Measurements from ENCODE around the gene CBFA2T2. TPM values are rescaled to one million over a fixed set of nuclear protein-coding genes. Genes with fewer than 3 reads are reported as not detected.
"Not testable (repeated sequence)": the region's sequence is repeated elsewhere in the genome, so short reads cannot be mapped to it uniquely, and the experiment has no call there.

The CBFA2T2 gene
- 10 to 100 TPM in 1 of 4 donors, 1 to 10 TPM in 3; 6.5 to 30.3 (median 9.2) TPM for polyA plus RNA-seq
- long read RNA-seq, donor 1, partial matches to known transcripts: 34 of 36 reads
- long read RNA-seq, donor 1, other reads (novel, unspliced or antisense): 0 of 36 reads
- long read RNA-seq, donor 2, partial matches to known transcripts: 0 of 2 reads
- long read RNA-seq, donor 2, other reads (novel, unspliced or antisense): 0 of 2 reads
- long read RNA-seq, donor 3, partial matches to known transcripts: 21 of 21 reads
- long read RNA-seq, donor 3, other reads (novel, unspliced or antisense): 0 of 21 reads
- long read RNA-seq, donor 4: 0 reads
- long read RNA-seq, donor 5: 0 reads
- long read RNA-seq, donor 6: 0 reads
- long read RNA-seq, donor 7: 0 reads
- long read RNA-seq, donor 8: 0 reads
- long read RNA-seq, donor 9: 0 reads
- long read RNA-seq, donor 10, partial matches to known transcripts: 20 of 22 reads
- long read RNA-seq, donor 10, other reads (novel, unspliced or antisense): 0 of 22 reads

DNA sequence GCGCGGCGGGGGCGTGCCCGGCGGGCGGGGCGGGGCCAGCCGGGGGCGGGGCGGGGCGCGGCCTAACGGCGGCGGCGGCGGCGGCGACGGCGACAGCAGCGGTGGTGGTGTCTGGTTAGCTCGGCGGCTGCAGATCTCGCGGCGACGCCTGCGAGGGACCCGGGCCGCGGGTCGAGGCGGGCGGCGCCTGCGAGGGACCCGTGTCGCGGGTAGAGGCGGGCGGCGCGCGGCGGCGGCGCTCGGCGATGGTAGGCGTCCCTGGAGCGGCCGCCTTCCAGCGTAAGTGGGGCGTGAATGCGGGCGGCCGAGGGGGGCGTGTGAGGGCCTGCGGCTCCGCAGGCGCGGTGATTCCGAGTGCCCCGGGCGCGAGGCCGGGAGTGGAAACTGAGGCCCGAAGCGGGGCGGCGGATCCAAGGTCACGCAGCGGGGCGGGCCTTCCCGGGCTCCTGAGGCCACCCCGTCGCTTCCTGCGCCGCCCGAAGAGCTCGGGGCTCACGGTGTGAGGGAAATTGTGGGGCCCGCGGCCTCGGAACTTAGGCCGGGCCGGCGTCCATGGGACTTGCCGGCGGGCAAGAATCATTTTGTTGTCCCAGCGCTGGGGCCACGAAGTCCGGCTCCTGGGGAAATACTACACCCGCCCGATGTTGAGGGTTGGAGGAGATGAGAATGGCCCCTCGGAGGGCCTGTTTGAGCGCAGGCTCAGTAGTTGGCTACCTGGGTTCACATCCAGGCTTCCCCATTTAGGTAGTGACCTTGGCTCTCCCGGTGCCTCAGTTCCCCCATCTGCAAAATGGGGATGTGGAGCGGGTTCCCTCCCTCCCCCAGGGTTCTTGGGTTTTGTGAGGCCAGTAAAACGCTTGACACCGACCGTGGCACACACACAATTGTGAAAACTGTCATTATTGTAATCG lies at the start of gene CBFA2T2:
TSS of gene CBFA2T2 (plus strand) at position 74 of the 911 bp plus-strand sequence. CDS start at position 246, 172 bp downstream.
- H3K9me3 ChIP-seq (ENCODE audit: control insufficient read depth in 2 of 2, insufficient read depth in 1 of 2, low read depth in 1 of 2, low read length in 1 of 2): no peaks in the 10 kb centered on the region
- H3K27me3 ChIP-seq (ENCODE audit: control insufficient read depth in 3 of 3, insufficient read depth in 3 of 3, low read length in 3 of 3): no peaks in the 10 kb centered on the region
- 0 to 1% (median 1%) methylated on average over 51 to 105 of the region's 105 CpGs for WGBS, 3 donors
- DNase-seq (peak; percentile 57 to 91), FAIRE-seq (no peak)
- H3K4me1 ChIP-seq (ENCODE audit: control insufficient read depth in 3 of 3, insufficient read depth in 2 of 3, low read depth in 1 of 3, low read length in 2 of 3): peaks cover 2 to 5% (median 4%) of the 10 kb centered on the region in 3 donors
- H3K36me3 ChIP-seq (ENCODE audit: control insufficient read depth in 3 of 3, insufficient read depth in 2 of 3, low read depth in 1 of 3, low read length in 3 of 3): peaks cover 0 to 17% (median 0%) of the 10 kb centered on the region in 3 donors
- peak within 1 kb of the TSS; percentile 64 to 96 (median 95) for H3K4me3 ChIP-seq (ENCODE audit: low read depth in 1 of 3, low read length in 3 of 3)
- H3K27ac ChIP-seq (ENCODE audit: low read depth in 1 of 3, low read length in 2 of 3): peak within 1 kb of the TSS; percentile 95 to 98 (median 97)

DNA sequence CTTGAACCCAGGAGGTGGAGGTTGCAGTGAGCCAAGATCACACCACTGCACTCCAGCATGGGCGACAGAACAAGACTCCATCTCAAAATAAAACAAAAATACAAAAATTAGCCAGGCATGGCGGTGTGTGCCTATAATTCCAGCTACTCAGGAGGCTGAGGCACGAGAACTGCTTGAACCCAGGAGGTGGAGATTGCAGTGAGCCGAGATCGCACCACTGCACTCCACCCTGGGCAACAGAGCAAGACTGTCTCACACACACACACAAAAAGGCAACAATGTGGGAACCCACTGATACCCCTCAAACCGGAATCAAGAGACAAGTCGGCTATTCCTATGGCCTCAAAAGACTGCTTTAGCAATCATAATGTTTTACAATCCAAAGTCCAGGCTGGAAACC lies 49.3 kb upstream of the CBFA2T2 start:
- H3K27me3 ChIP-seq (ENCODE audit: control insufficient read depth in 3 of 3, insufficient read depth in 3 of 3, low read length in 3 of 3); H3K9me3 ChIP-seq (ENCODE audit: control insufficient read depth in 2 of 2, insufficient read depth in 1 of 2, low read depth in 1 of 2, low read length in 1 of 2); H3K27ac ChIP-seq (ENCODE audit: low read depth in 1 of 3, low read length in 2 of 3); H3K4me3 ChIP-seq (ENCODE audit: low read depth in 1 of 3, low read length in 3 of 3); FAIRE-seq: not testable (repeated sequence)
- H3K4me1 ChIP-seq (ENCODE audit: control insufficient read depth in 3 of 3, insufficient read depth in 2 of 3, low read depth in 1 of 3, low read length in 2 of 3): peaks cover 0 to 21% (median 4%) of the 10 kb centered on the region in 3 donors
- DNase-seq: peak in 1 of 2 donors; percentile 44
- H3K36me3 ChIP-seq (ENCODE audit: control insufficient read depth in 3 of 3, insufficient read depth in 2 of 3, low read depth in 1 of 3, low read length in 3 of 3): peaks cover 0 to 14% (median 0%) of the 10 kb centered on the region in 3 donors
- WGBS, 3 donors: 73 to 82% (median 79%) methylated on average over 7 of the region's 7 CpGs

- H3K4me3 ChIP-seq (ENCODE audit: low read depth in 1 of 3, low read length in 3 of 3): no peak overlapping the region
- H3K27ac ChIP-seq (ENCODE audit: low read depth in 1 of 3, low read length in 2 of 3): no peak overlapping the region
- FAIRE-seq: no peak
These were observed 48.5 kb upstream of the CBFA2T2 start for GRCh38 chr20:33441142-33441955.

GRCh38 chr20:33442136-33443005 lies 47.5 kb upstream of the CBFA2T2 start:
- Histone ChIP-seq H3K4me1 (ENCODE audit: control insufficient read depth in 3 of 3, insufficient read depth in 2 of 3, low read depth in 1 of 3, low read length in 2 of 3) (peaks cover 0 to 21% (median 4%) of the 10 kb centered on the region in 3 donors), H3K4me3 (ENCODE audit: low read depth in 1 of 3, low read length in 3 of 3) (peak overlapping the region in 2 of 3 donors; percentile 43 to 80), H3K36me3 (ENCODE audit: control insufficient read depth in 3 of 3, insufficient read depth in 2 of 3, low read depth in 1 of 3, low read length in 3 of 3) (peaks cover 0 to 14% (median 0%) of the 10 kb centered on the region in 3 donors), H3K9me3 (ENCODE audit: control insufficient read depth in 2 of 2, insufficient read depth in 1 of 2, low read depth in 1 of 2, low read length in 1 of 2) (no peaks in the 10 kb centered on the region), H3K27ac (ENCODE audit: low read depth in 1 of 3, low read length in 2 of 3) (no peak overlapping the region), H3K27me3 (ENCODE audit: control insufficient read depth in 3 of 3, insufficient read depth in 3 of 3, low read length in 3 of 3) (no peaks in the 10 kb centered on the region)
- WGBS, 3 donors: 68 to 74% (median 69%) methylated on average over 9 of the region's 9 CpGs
- DNase-seq (no peak), FAIRE-seq (no peak)

More at GRCh38 chr20:33441142-33441955, 48.5 kb upstream of the CBFA2T2 start:
- Histone ChIP-seq H3K4me1 (ENCODE audit: control insufficient read depth in 3 of 3, insufficient read depth in 2 of 3, low read depth in 1 of 3, low read length in 2 of 3) (peaks cover 0 to 21% (median 4%) of the 10 kb centered on the region in 3 donors), H3K9me3 (ENCODE audit: control insufficient read depth in 2 of 2, insufficient read depth in 1 of 2, low read depth in 1 of 2, low read length in 1 of 2) (no peaks in the 10 kb centered on the region), H3K27me3 (ENCODE audit: control insufficient read depth in 3 of 3, insufficient read depth in 3 of 3, low read length in 3 of 3) (no peaks in the 10 kb centered on the region), H3K36me3 (ENCODE audit: control insufficient read depth in 3 of 3, insufficient read depth in 2 of 3, low read depth in 1 of 3, low read length in 3 of 3) (peaks cover 0 to 14% (median 0%) of the 10 kb centered on the region in 3 donors)
- no peak for DNase-seq
- 73 to 76% (median 75%) methylated on average over 7 of the region's 7 CpGs for WGBS, 3 donors

- peaks cover 0 to 7% (median 0%) of the 10 kb centered on the region in 3 donors for H3K36me3 ChIP-seq (ENCODE audit: control insufficient read depth in 3 of 3, insufficient read depth in 2 of 3, low read depth in 1 of 3, low read length in 3 of 3)
- peak overlapping the region; percentile 43 to 80 (median 65) for H3K4me3 ChIP-seq (ENCODE audit: low read depth in 1 of 3, low read length in 3 of 3)
- 2 to 3% (median 2%) methylated on average over 34 to 45 of the region's 45 CpGs for WGBS, 3 donors
- FAIRE-seq: no peak
- no peaks in the 10 kb centered on the region for H3K27me3 ChIP-seq (ENCODE audit: control insufficient read depth in 3 of 3, insufficient read depth in 3 of 3, low read length in 3 of 3)
- peaks cover 0 to 21% (median 4%) of the 10 kb centered on the region in 3 donors for H3K4me1 ChIP-seq (ENCODE audit: control insufficient read depth in 3 of 3, insufficient read depth in 2 of 3, low read depth in 1 of 3, low read length in 2 of 3)
- peak overlapping the region in 2 of 3 donors; percentile 72 to 78 for H3K27ac ChIP-seq (ENCODE audit: low read depth in 1 of 3, low read length in 2 of 3)
- no peak for DNase-seq
- H3K9me3 ChIP-seq (ENCODE audit: control insufficient read depth in 2 of 2, insufficient read depth in 1 of 2, low read depth in 1 of 2, low read length in 1 of 2): no peaks in the 10 kb centered on the region
These were observed 46.8 kb upstream of the CBFA2T2 start for GRCh38 chr20:33443006-33443511.

DNA sequence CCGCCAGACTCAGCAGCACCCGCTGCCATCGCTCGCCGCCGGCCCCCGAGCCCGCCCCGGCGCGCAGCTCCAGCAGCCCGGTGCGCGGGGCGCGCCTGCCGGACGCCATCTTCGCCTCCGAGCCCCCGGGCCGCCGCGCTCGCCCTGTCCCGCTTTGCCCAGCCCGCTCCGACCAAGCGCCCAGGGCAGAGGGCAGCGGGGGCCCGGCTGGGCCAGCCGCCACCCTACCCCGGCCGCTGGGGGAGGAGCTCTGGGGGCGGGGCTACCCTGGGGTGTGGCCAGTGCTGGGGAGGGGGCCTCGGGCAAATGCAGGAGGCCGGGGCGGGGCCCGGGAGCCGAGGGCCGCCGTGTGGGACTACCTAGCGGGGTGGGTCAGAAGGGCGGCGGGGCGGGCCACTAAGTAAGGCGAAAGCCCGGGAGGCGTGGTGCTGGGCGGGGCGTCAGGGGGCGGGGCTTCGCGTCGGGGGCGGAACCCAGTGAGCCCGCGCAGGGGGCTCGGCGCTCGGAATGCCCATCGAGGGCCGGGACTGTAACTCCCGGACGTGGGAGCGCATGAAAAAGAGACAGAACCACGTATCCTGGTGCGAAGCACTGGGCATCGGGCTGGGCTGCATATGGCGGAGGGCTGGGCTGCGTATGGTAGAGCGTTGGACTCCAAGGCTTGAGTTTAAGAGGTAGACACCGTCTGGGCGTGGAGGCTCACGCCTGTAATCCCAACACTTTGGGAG lies 46.2 kb upstream of the CBFA2T2 start, which contains the start of gene SNTA1:
TSS of gene SNTA1 (minus strand) at position 252 of the 728 bp plus-strand sequence. CDS start at position 109, 143 bp downstream.
- H3K4me3 ChIP-seq (ENCODE audit: low read depth in 1 of 3, low read length in 3 of 3): peak within 1 kb of the TSS; percentile 65 to 80 (median 75)
- FAIRE-seq: no peak
- peaks cover 0 to 21% (median 4%) of the 10 kb centered on the region in 3 donors for H3K4me1 ChIP-seq (ENCODE audit: control insufficient read depth in 3 of 3, insufficient read depth in 2 of 3, low read depth in 1 of 3, low read length in 2 of 3)
- H3K27me3 ChIP-seq (ENCODE audit: control insufficient read depth in 3 of 3, insufficient read depth in 3 of 3, low read length in 3 of 3): no peaks in the 10 kb centered on the region
- peak; percentile 93 to 94 for DNase-seq
- peaks cover 0 to 2% (median 0%) of the 10 kb centered on the region in 3 donors for H3K36me3 ChIP-seq (ENCODE audit: control insufficient read depth in 3 of 3, insufficient read depth in 2 of 3, low read depth in 1 of 3, low read length in 3 of 3)
- H3K27ac ChIP-seq (ENCODE audit: low read depth in 1 of 3, low read length in 2 of 3): peak within 1 kb of the TSS; percentile 78 to 92 (median 85)
- WGBS, 3 donors: 0 to 1% (median 1%) methylated on average over 38 to 75 of the region's 75 CpGs
- peaks cover 0 to 2% of the 10 kb centered on the region in 2 donors for H3K9me3 ChIP-seq (ENCODE audit: control insufficient read depth in 2 of 2, insufficient read depth in 1 of 2, low read depth in 1 of 2, low read length in 1 of 2)

All from small intestine (tissue), 16 donors.